ENCODE measurements around the gene ANKRD12. TPM values are rescaled to one million over a fixed set of nuclear protein-coding genes. Genes with fewer than 3 reads are reported as not detected.
A peak's percentile ranks its signal among the peaks of the same experiment; 100 is the strongest.
"Not testable (repeated sequence)": the region's sequence is repeated elsewhere in the genome, so short reads cannot be mapped to it uniquely, and the experiment has no call there.

The ANKRD12 gene
- polyA plus RNA-seq, 1 donor from 2014 or later = 87.3 TPM

DNA sequence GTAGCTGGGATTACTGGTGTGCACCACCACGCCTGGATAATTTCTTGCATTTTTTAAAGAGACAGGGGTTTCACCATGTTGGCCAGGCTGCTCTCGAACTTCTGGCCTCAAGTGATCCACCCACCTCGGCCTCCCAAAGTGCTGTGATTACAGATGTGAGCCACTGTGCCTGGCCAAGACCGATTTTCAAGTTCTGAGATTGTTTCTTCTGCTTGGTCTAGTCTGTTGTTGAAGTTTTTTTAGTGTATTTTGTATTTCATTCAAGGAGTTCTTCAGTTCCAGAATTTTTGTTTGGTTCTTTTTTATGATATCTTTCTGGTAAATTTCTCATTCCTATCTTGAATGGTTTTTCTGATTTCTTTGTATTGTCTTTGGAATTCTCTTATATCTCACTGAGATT, 96.4 kb downstream of the ANKRD12 start:
- Mint-ChIP-seq H3K9me3 (peaks cover 3 to 26% (median 6%) of the 10 kb centered on the region in 3 donors), H3K36me3 (peaks cover 32% of the 10 kb centered on the region), H3K27me3 (no peaks in the 10 kb centered on the region), H3K27ac (no peak overlapping the region), H3K4me3 (peak overlapping the region in 1 of 4 donors; percentile 15), H3K4me1 (peaks cover 9 to 19% (median 15%) of the 10 kb centered on the region in 3 donors)

DNA sequence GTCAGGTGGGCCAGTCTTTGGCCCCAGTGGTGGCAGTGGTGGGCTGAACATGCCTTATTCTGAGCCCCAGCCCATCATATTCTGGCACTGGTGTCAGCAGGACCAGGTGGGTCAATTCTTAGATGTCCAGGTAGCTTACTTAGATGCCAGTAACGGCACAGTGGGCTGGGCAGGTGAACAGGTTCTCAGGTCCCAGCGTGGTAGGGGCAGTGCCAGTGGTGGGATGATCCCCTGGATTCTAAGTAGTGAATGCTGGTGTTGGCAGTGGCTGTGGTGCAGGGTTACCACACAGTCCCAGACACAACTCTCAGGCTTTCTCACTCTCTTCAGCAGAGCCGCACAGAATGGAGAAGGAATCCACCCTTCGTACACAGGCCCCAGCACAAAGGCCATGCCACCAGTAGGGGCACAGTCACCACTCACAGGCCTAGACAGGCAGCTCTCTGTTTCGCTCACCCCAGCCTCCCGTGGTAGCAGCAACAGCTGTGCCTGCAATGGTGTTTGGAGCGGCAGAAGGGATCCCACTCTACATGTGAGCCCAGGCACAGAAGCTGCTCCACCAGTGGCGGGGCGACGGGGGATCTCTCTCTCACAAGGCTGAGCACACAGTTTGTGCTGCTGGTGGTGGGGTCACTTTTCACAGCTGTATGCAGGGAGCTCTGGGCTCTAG, 97.3 kb downstream of the ANKRD12 start:
- no peak overlapping the region for H3K4me3 Mint-ChIP-seq
- H3K36me3 Mint-ChIP-seq = peaks cover 27% of the 10 kb centered on the region
- no peaks in the 10 kb centered on the region for H3K27me3 Mint-ChIP-seq
- H3K9me3 Mint-ChIP-seq = peaks cover 3 to 26% (median 6%) of the 10 kb centered on the region in 3 donors
- H3K4me1 Mint-ChIP-seq = peaks cover 7 to 13% (median 11%) of the 10 kb centered on the region in 3 donors
- no peak overlapping the region for H3K27ac Mint-ChIP-seq

DNA sequence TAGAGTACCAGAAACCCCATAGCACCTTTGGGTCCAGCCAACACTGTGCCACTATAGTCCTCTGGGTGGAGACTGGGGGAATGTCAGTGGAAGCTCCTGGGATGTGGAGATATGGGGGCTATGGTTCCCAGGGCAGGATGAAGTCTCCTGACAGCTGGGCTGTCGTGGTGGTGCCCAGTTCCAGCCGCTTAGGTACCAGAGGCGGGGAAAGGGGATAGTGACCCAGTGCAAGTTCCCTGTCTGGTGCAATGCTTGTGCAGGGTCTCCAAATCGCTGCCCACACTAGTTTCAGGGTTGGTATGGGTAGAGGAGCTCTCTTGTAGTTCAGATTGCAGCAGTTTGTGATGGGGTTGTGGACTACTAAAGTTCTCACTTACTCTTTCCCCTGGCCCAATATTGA, 97.9 kb downstream of the ANKRD12 start:
- Mint-ChIP-seq H3K27me3 (no peaks in the 10 kb centered on the region), H3K36me3 (peaks cover 31% of the 10 kb centered on the region), H3K4me1 (peaks cover 4 to 7% (median 7%) of the 10 kb centered on the region in 3 donors), H3K4me3 (no peak overlapping the region), H3K27ac (no peak overlapping the region), H3K9me3 (peaks cover 3 to 26% (median 6%) of the 10 kb centered on the region in 3 donors)

DNA sequence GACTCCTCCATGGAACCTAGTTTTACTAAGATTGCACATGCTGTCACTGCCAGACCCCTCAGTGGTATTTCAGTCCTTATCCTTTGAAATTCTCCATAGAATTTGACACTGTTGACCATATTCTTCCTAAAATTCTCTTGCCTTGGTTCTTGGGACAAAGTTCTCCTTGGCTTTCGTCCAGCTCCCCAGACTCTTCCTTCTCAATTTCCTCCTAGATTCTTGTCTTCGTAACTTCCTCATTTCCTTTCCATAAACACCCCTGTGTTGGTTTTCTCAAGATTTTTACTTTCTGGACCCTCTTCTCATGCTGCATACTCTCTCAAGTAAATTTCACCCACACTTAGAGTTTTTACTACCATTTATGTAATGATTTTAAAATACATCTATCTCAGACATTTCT, 101.4 kb downstream of the ANKRD12 start:
- H3K4me1 Mint-ChIP-seq = peaks cover 0 to 3% (median 1%) of the 10 kb centered on the region in 3 donors
- H3K4me3 Mint-ChIP-seq = peak overlapping the region in 1 of 4 donors; percentile 45
- peaks cover 0 to 5% (median 0%) of the 10 kb centered on the region in 3 donors for H3K9me3 Mint-ChIP-seq
- H3K27ac Mint-ChIP-seq = peak overlapping the region in 1 of 3 donors; percentile 65
- peaks cover 14% of the 10 kb centered on the region for H3K36me3 Mint-ChIP-seq
- no peaks in the 10 kb centered on the region for H3K27me3 Mint-ChIP-seq

DNA sequence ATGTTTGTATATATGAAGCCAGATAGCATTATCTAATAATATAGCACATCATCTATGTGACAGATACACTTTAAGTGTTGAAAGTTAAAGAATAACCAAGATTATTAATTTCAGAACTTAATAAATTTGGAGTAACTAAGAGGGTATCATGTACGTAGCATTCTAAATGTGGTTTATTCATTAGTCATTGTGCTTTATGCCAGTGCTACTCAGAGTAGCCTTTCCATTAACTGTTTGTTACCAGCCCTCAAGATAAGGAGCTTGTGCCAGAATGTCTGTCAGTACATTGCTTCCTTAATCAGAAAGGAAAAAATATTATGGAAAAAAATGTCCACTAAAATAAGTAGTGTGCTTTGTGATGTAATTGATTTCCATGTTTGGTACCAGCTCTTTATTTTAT, 103.1 kb downstream of the ANKRD12 start:
- Mint-ChIP-seq H3K4me1 (peaks cover 0 to 6% (median 1%) of the 10 kb centered on the region in 3 donors), H3K9me3 (no peaks in the 10 kb centered on the region), H3K4me3 (no peak overlapping the region), H3K27me3 (no peaks in the 10 kb centered on the region), H3K36me3 (peaks cover 11% of the 10 kb centered on the region), H3K27ac (no peak overlapping the region)

DNA sequence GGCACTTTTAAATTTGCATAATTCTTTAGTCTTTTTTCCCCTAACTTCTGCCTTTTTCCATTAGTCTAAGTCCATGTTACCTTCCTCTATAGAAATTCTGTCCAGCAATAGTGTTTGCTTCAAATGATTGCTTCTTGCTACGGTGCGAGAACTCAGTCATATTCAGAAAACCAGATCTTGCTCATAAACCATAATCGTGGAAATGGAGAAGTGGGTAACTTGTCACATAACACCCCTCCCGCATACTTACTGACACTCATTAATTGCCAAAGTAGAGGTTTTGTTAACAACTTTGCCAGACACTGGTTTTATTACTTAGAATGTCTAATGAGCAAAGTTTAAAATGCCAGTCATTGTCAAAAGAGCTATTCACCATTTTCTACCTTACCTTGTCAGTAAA, 103.7 kb downstream of the ANKRD12 start:
- Mint-ChIP-seq H3K4me1 (peaks cover 0 to 6% (median 1%) of the 10 kb centered on the region in 3 donors), H3K27ac (peak overlapping the region in 1 of 3 donors; percentile 19), H3K9me3 (no peaks in the 10 kb centered on the region), H3K4me3 (no peak overlapping the region), H3K27me3 (no peaks in the 10 kb centered on the region), H3K36me3 (peaks cover 7% of the 10 kb centered on the region)

DNA sequence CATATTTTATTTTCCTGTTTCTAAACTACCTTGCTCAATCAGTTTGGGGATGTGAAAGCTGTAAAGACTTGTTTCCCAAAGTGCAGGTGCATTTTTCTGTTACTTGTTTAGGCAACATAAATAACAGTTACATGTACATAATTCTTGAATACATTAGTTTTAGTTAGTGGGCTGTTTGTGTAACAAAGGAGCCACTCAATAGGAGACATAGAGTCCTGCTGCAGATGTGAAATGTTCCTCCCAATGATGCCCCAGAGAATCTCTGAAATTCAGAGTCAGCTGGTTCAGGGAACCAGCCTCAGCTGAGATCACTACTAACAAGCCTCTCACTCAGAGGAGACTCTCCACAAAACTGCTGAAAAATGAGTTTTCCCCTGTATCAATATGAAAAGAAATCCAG, 106.4 kb downstream of the ANKRD12 start:
- H3K36me3 Mint-ChIP-seq = peaks cover 9% of the 10 kb centered on the region
- peak overlapping the region in 2 of 3 donors; percentile 32 to 86 for H3K27ac Mint-ChIP-seq
- H3K4me3 Mint-ChIP-seq = no peak overlapping the region
- H3K4me1 Mint-ChIP-seq = peaks cover 0 to 6% (median 1%) of the 10 kb centered on the region in 3 donors
- no peaks in the 10 kb centered on the region for H3K27me3 Mint-ChIP-seq
- H3K9me3 Mint-ChIP-seq = no peaks in the 10 kb centered on the region

DNA sequence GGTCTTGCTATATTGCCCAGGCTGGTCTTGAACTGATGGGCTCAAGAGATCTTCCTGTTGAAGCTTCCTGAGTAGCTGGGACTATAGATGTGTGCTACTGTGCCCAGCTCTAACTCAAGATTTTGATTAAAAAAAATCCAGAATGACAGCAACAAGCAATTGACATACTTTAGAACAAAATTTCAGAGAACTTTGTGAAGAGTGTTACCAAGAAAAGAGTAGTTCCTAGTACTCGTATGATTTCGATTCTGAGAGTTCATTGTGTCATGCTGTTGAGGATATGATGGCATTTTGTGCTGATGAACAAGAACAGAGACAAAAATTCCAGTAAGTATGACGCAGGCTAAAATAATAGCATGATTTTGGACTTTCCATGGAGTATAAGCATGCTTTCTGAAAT, 107.8 kb downstream of the ANKRD12 start:
- H3K36me3 Mint-ChIP-seq = peaks cover 6% of the 10 kb centered on the region
- H3K9me3 Mint-ChIP-seq = no peaks in the 10 kb centered on the region
- H3K27me3 Mint-ChIP-seq = no peaks in the 10 kb centered on the region
- peaks cover 0 to 6% (median 1%) of the 10 kb centered on the region in 3 donors for H3K4me1 Mint-ChIP-seq
- no peak overlapping the region for H3K27ac Mint-ChIP-seq
- no peak overlapping the region for H3K4me3 Mint-ChIP-seq

DNA sequence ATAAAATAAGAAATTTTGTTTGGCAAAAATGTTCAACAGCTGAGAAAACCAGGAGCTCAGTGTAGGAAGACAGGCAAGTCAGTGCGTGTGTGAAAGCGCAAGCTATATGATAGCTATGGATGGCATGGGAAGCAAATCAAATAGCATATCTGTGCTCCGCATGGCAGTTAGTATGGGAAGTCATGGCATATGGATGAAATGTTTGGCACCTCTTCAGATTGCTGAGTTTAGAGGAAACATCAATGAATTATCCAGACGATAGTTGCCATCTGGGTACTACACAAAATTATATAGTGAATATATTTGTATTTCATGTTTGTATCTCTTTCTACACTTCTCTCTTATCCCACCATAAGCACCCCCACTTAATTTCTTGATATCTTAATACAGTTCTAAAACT, 112.1 kb downstream of the ANKRD12 start:
- no peak overlapping the region for H3K27ac Mint-ChIP-seq
- no peaks in the 10 kb centered on the region for H3K27me3 Mint-ChIP-seq
- H3K4me3 Mint-ChIP-seq = no peak overlapping the region
- peaks cover 7% of the 10 kb centered on the region for H3K36me3 Mint-ChIP-seq
- H3K9me3 Mint-ChIP-seq = no peaks in the 10 kb centered on the region
- no peaks in the 10 kb centered on the region for H3K4me1 Mint-ChIP-seq

DNA sequence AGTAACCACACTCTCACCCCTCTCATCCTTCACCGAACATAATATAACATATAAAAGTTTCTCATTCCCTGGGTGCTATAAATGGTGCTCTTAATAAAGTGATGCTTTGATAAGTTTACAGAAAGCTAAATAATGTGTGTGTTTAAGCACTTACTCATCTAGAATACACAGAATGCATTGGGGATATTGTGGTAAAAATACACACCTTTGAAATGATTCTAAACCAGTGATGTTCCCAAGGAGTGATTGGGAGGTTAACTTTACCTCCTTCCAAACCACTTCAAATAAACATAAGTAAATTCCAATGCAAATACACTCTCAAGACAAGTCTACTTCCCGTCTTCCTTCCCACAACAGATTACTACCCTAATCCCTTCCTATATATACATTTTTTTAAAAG, 112.7 kb downstream of the ANKRD12 start:
- H3K4me1 Mint-ChIP-seq = peaks cover 0 to 3% (median 0%) of the 10 kb centered on the region in 3 donors
- H3K9me3 Mint-ChIP-seq = no peaks in the 10 kb centered on the region
- no peak overlapping the region for H3K27ac Mint-ChIP-seq
- no peaks in the 10 kb centered on the region for H3K27me3 Mint-ChIP-seq
- H3K4me3 Mint-ChIP-seq = no peak overlapping the region
- peaks cover 7% of the 10 kb centered on the region for H3K36me3 Mint-ChIP-seq

DNA sequence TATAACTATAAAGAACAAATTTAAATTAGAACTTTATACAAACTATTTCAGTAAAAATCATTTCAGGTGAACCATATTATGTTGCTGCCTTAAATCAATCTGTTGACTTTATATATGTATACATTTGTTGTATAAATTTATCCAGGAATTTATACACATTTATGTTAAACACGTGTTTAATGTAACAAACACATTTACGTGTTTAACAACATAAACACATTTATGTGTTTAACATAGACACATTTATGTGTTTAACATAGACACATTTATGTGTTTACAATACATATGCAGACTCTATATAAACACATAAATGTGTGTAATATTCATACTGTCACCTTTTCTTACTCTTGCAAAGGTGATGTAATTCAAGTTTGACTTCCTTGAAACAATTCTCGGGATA, 122.6 kb downstream of the ANKRD12 start:
- Mint-ChIP-seq H3K36me3 (peaks cover 19% of the 10 kb centered on the region), H3K9me3 (peaks cover 0 to 5% (median 2%) of the 10 kb centered on the region in 3 donors), H3K27me3 (no peaks in the 10 kb centered on the region), H3K4me3 (no peak overlapping the region), H3K4me1 (peaks cover 0 to 11% (median 0%) of the 10 kb centered on the region in 3 donors), H3K27ac (no peak overlapping the region)

DNA sequence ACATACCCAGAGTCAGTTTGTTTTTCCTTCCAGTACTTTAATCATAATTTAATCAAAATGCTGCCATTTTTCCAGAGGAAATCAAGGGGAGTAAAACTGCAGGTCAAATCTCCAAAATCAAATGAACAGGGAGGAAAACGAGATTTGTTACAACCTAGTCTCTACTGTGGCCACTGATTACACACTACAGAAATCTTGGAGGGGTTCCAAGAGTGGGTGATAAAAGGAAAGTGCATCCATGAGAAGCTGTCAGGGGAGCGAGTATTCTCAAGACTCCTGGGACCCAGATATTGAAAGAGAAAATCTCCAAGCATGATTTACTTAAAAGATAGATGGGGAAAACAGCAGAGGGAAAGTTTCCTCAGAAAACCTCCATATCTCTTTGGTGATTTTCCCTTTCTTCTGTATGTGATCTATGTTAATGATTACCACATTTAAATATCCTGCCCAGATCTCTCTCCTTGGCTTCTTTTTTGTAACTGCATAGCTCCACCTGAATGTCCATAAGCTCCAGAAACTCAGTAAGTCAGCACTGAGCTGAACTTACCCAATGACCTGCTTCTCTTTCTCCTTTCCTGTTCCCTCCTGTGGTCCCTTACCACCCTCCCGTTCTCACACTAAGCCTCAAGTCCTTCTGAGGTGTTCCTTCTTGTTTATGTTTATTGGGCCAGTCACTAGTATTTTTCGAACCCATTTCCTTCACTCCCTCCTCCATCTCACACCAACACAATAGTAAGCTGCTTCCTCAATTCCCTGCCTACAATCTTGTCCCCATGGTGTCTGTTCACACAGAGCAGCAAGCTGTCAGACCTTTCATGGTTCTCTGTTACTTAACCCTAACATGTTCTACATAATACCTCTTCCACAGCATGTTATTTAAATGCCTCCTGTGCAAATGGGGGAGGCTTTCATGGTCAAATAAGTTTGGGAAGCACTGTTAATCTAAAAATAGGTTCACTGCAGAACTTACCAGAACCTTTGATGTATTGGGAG, 124.1 kb downstream of the ANKRD12 start:
- Mint-ChIP-seq H3K27me3 (no peaks in the 10 kb centered on the region), H3K9me3 (peaks cover 0 to 2% (median under 1%) of the 10 kb centered on the region in 3 donors), H3K4me1 (peaks cover 0 to 2% (median 0%) of the 10 kb centered on the region in 3 donors), H3K4me3 (no peak overlapping the region), H3K36me3 (peaks cover 10% of the 10 kb centered on the region), H3K27ac (peak overlapping the region in 1 of 3 donors; percentile 13)

DNA sequence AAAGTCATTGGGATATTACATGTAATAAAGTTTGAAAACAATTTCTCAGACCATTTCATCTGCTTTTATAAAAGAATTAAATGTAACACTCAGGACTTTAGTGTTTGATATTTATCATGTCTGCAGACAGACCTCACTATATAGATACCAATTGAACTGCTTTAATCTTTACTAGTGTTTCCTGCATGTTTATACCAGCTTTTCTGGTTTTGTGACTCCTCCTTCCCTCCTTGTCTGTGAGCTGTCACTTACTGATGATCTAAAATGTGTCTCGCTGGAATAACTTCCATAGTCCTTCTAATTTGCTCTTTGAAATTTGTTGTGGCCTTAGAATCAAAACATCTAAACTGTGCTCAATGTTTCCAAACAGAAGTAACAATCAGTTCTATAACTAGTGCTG, 126.7 kb downstream of the ANKRD12 start:
- Mint-ChIP-seq H3K27ac (no peak overlapping the region), H3K4me1 (peaks cover 0 to 2% (median 0%) of the 10 kb centered on the region in 3 donors), H3K9me3 (no peaks in the 10 kb centered on the region), H3K36me3 (peaks cover 10% of the 10 kb centered on the region), H3K4me3 (no peak overlapping the region), H3K27me3 (no peaks in the 10 kb centered on the region)

DNA sequence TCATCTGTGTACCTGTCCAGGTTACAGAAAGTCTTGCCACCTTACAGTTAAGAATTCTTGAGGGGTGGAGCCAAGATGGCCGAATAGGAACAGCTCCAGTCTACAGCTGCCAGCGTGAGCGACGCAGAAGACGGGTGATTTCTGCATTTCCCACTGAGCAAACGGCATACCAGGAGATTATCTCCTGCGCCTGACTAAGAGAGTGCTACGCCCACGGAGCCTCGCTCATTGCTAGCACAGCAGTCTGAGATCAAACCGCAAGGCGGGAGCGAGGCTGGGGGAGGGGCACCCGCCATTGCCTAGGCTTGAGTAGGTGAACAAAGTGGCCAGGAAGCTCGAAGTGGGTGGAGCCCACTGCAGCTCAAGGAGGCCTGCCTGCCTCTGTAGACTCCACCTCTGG, 128.2 kb downstream of the ANKRD12 start:
- not testable (repeated sequence) for H3K27ac Mint-ChIP-seq, H3K4me1 Mint-ChIP-seq, H3K9me3 Mint-ChIP-seq, H3K4me3 Mint-ChIP-seq, H3K27me3 Mint-ChIP-seq
- H3K36me3 Mint-ChIP-seq = peaks cover 13% of the 10 kb centered on the region

DNA sequence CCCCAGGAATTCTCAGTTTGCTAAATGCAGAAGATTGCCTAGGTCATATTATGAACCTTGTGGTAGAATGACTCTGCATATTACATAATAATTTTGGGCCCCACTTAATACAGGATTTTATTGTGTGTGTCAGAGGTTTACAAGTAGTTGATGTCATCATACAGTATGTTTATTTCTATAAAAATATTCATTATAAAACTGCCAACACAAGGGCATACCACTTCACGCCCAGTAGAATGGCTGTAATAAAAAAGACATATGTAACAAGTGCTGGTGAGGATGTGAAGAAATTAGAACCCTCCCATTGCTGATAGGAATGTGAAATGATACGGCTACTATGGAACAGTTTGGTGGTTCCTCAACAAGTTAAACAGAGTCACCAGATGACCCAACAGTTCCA, 136.6 kb downstream of the ANKRD12 start:
- H3K36me3 Mint-ChIP-seq = peaks cover 12% of the 10 kb centered on the region

More for the DNA sequence above, 136.6 kb downstream of the ANKRD12 start:
- peaks cover 0 to 2% (median 0%) of the 10 kb centered on the region in 3 donors for H3K9me3 Mint-ChIP-seq
- no peak overlapping the region for H3K4me3 Mint-ChIP-seq
- peaks cover 0 to 2% (median 0%) of the 10 kb centered on the region in 3 donors for H3K4me1 Mint-ChIP-seq
- H3K27ac Mint-ChIP-seq = no peak overlapping the region
- H3K27me3 Mint-ChIP-seq = no peaks in the 10 kb centered on the region

Measured in IgD-negative memory B cell (primary cell).